ENCODE measurements around the gene TCP11L1.

DNA sequence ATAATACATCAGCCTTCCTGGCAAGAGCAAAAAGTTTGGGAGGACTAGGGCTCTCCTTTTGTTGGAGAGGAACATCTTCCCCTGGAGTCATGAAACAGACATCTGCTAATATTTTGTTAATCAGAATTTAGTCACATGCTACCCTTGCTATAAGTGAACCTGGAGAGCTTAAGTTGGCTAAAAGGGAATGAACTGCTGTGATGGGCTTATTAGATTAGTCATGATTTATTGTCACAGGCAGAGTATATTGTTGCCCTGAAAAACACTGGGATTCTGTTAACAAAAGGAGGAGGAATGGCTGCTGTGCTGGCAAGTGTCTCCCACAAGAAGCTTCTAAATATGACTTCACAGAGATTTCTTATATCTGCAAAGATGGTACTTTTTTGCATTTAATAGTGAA is 16.0 kb downstream of the TCP11L1 start:
- no peak for TF ChIP-seq EZH2 (IDR thresholded peaks at IDR 0.05; ENCODE audit: borderline replicate concordance, insufficient read depth, low read depth, low read length, poor library complexity, severe bottlenecking)
- TF ChIP-seq, protein P1, sequence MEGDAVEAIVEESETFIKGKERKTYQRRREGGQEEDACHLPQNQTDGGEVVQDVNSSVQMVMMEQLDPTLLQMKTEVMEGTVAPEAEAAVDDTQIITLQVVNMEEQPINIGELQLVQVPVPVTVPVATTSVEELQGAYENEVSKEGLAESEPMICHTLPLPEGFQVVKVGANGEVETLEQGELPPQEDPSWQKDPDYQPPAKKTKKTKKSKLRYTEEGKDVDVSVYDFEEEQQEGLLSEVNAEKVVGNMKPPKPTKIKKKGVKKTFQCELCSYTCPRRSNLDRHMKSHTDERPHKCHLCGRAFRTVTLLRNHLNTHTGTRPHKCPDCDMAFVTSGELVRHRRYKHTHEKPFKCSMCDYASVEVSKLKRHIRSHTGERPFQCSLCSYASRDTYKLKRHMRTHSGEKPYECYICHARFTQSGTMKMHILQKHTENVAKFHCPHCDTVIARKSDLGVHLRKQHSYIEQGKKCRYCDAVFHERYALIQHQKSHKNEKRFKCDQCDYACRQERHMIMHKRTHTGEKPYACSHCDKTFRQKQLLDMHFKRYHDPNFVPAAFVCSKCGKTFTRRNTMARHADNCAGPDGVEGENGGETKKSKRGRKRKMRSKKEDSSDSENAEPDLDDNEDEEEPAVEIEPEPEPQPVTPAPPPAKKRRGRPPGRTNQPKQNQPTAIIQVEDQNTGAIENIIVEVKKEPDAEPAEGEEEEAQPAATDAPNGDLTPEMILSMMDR (IDR thresholded peaks at IDR 0.05) = no peak
